ENCODE data around the gene AP2M1.
A peak's percentile ranks its signal among the peaks of the same experiment; 100 is the strongest.

DNA sequence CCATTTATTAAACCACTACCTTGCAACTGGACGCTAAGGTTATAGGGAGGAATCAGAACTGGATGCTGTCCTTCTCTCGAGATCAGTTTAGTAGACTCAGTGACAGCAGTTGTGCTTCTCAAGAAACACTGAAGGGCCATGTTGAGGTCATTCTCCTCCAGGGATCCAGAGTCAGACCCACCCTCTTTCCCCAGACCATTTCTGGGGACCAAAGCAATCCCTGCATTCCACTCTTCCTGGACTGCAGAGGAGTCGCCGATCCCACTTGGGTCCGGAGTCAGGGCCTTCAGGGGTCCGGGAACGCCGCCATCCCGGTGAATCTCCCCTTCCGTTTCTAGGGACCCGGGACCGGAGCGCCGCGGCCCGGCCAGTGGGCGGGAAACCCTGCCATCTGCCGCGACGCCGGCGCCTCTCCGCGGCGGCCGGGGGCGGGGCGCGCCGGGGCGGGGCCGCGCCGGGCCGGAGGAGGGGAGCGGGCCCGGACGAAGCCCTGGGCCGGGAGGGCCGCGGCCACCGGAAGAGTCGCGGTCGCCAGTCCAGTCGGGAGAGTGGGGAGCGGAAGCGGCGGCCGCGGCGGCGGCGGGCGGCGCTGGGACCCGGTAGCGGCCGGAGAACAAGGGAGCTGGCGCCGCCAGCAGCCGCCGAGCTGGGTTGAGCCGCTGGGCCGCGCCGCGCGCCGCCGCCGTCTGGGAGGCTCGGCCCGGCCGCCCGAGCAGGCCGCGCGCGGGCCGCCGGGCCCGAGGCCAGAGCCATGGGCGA lies 19.6 kb upstream of the AP2M1 start, which contains the start of gene DVL3:
- TF ChIP-seq POLR2AphosphoS5 (IDR thresholded peaks at IDR 0.05; ENCODE audit: low read depth, low read length) = peak; percentile 66
- no peak for TF ChIP-seq RCOR1 (IDR thresholded peaks at IDR 0.05; ENCODE audit: low read length)
- TF ChIP-seq, protein P1, sequence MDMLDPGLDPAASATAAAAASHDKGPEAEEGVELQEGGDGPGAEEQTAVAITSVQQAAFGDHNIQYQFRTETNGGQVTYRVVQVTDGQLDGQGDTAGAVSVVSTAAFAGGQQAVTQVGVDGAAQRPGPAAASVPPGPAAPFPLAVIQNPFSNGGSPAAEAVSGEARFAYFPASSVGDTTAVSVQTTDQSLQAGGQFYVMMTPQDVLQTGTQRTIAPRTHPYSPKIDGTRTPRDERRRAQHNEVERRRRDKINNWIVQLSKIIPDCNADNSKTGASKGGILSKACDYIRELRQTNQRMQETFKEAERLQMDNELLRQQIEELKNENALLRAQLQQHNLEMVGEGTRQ (IDR thresholded peaks at IDR 0.05; ENCODE audit: borderline replicate concordance, low read depth, low read length) = no peak
- TF ChIP-seq EZH2phosphoT487 (IDR thresholded peaks at IDR 0.05; ENCODE audit: borderline replicate concordance, low read depth) = no peak

All from SK-N-SH (cell line).